PFSK-1 (cell line): ENCODE measurements around the gene NDOR1.

Experiments used
- FOXP2 ChIP-seq: optimal IDR thresholded peaks from 2 replicates; pipeline ENCODE3; 2011; ENCODE audit warnings: borderline replicate concordance, control low read depth, inconsistent platforms; ENCODE audit not compliant: insufficient read depth; ENCODE audit errors: extremely low read length, extremely low read depth
- POLR2AphosphoS5 ChIP-seq: IDR thresholded peaks from 2 replicates; pipeline ENCODE4 v1.6.1; 2012; ENCODE audit warnings: low read depth, mild to moderate bottlenecking, control low read depth, low read length, moderate library complexity
- SIN3A ChIP-seq: IDR thresholded peaks from 2 replicates; pipeline ENCODE4 v1.6.1; 2012; ENCODE audit warnings: mild to moderate bottlenecking, low read length, moderate library complexity, borderline replicate concordance; ENCODE audit not compliant: insufficient read depth
- TAF1 ChIP-seq: IDR thresholded peaks from 2 replicates; pipeline ENCODE4 v1.6.1; 2012; ENCODE audit warnings: low read length, control low read depth, borderline replicate concordance; ENCODE audit not compliant: insufficient read depth
- TF ChIP-seq, protein P1 (sequence below), 2 experiments: IDR thresholded peaks; 2 replicates each; pipeline versions ENCODE4 v1.6.1 to v1.8.0; 2011 to 2012; ENCODE audit warnings: low read depth in 2 of 2, low read length in 2 of 2, control low read depth in 1 of 2, inconsistent platforms in 1 of 2, mild to moderate bottlenecking in 1 of 2, moderate library complexity in 1 of 2; ENCODE audit not compliant: insufficient read depth in 1 of 2

GRCh38 chr9:137226338-137227053, 21.0 kb downstream of the NDOR1 start:
- no peak for TF ChIP-seq POLR2AphosphoS5
- TF ChIP-seq, protein P1, sequence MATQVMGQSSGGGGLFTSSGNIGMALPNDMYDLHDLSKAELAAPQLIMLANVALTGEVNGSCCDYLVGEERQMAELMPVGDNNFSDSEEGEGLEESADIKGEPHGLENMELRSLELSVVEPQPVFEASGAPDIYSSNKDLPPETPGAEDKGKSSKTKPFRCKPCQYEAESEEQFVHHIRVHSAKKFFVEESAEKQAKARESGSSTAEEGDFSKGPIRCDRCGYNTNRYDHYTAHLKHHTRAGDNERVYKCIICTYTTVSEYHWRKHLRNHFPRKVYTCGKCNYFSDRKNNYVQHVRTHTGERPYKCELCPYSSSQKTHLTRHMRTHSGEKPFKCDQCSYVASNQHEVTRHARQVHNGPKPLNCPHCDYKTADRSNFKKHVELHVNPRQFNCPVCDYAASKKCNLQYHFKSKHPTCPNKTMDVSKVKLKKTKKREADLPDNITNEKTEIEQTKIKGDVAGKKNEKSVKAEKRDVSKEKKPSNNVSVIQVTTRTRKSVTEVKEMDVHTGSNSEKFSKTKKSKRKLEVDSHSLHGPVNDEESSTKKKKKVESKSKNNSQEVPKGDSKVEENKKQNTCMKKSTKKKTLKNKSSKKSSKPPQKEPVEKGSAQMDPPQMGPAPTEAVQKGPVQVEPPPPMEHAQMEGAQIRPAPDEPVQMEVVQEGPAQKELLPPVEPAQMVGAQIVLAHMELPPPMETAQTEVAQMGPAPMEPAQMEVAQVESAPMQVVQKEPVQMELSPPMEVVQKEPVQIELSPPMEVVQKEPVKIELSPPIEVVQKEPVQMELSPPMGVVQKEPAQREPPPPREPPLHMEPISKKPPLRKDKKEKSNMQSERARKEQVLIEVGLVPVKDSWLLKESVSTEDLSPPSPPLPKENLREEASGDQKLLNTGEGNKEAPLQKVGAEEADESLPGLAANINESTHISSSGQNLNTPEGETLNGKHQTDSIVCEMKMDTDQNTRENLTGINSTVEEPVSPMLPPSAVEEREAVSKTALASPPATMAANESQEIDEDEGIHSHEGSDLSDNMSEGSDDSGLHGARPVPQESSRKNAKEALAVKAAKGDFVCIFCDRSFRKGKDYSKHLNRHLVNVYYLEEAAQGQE (IDR thresholded peaks at IDR 0.05; ENCODE audit: insufficient read depth in 1 of 2, low read depth in 2 of 2, low read length in 2 of 2) = no peak
- TF ChIP-seq TAF1 = no peak
- TF ChIP-seq SIN3A = no peak
- TF ChIP-seq FOXP2 = no peak
